Spleen (tissue), 7 donors: ENCODE measurements around the gene F2RL3.
"Not testable (repeated sequence)": the region's sequence is repeated elsewhere in the genome, so short reads cannot be mapped to it uniquely, and the experiment has no call there.

Experiments
- POLR2AphosphoS5 ChIP-seq, 3 donors: sonication (generic); formaldehyde crosslinking; IDR thresholded peaks; one replicate each; pipeline ENCODE4 v1.5.1; 2017; ENCODE audit warnings: antibody characterized with exemption in 3 of 3
- TF ChIP-seq, protein P1 (sequence below), 11 experiments: fragments of 200-600 bp in 7 of 11; fragments of 450-650 bp in 4 of 11; sonication (generic) in 4 of 11; IDR thresholded peaks in 8 of 11; conservative IDR thresholded peaks in 3 of 11; 1 replicate in 7 of 11; 2 replicates in 4 of 11; pipeline versions ENCODE4 v1.4.0 to v1.8.0; 2016 to 2021; ENCODE audit warnings: antibody characterized with exemption in 11 of 11, inconsistent platforms in 4 of 11, mild to moderate bottlenecking in 1 of 11
- donor health status: DM: no; HTN: no; CAD: no; lungs with moderate emphysema.
- donor health status: DM: no; HTN: no; CAD: no.
- donor health status: DM: no; HTN: no; CAD: no.

DNA sequence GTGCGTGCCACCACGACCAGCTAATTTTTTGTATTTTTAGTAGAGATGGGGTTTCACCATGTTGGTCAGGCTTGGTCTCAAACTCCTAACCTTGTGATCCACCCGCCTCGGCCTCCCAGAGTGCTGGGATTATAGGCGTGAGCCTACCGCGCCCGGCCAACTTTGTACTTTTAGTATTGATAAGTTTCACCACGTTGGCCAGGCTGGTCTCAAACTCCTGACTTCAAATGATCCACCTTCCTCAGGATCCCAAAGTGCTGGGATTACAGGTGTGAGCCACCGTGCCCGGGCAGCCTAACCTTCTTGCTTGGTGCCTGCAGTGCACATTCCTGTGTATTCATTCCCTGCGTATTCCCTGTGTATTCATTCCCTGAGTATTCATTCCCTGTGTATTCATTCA, 49.0 kb downstream of the F2RL3 start:
- TF ChIP-seq, protein P1, sequence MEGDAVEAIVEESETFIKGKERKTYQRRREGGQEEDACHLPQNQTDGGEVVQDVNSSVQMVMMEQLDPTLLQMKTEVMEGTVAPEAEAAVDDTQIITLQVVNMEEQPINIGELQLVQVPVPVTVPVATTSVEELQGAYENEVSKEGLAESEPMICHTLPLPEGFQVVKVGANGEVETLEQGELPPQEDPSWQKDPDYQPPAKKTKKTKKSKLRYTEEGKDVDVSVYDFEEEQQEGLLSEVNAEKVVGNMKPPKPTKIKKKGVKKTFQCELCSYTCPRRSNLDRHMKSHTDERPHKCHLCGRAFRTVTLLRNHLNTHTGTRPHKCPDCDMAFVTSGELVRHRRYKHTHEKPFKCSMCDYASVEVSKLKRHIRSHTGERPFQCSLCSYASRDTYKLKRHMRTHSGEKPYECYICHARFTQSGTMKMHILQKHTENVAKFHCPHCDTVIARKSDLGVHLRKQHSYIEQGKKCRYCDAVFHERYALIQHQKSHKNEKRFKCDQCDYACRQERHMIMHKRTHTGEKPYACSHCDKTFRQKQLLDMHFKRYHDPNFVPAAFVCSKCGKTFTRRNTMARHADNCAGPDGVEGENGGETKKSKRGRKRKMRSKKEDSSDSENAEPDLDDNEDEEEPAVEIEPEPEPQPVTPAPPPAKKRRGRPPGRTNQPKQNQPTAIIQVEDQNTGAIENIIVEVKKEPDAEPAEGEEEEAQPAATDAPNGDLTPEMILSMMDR (IDR thresholded peaks at IDR 0.05 in 8 of 11, conservative IDR thresholded peaks at IDR 0.05 in 3 of 11) = not testable (repeated sequence)
- not testable (repeated sequence) for TF ChIP-seq POLR2AphosphoS5 (IDR thresholded peaks at IDR 0.05)
